CD1c-positive myeloid dendritic cell (primary cell): Measurements from ENCODE around the gene CD84.
"Not testable (repeated sequence)": the region's sequence is repeated elsewhere in the genome, so short reads cannot be mapped to it uniquely, and the experiment has no call there.

Source experiments
- DNase-seq: peaks from one replicate; pipeline ENCODE4 v3.0.0-alpha.2; 2016; ENCODE audit errors: extremely low spot score

The CD84 gene

DNA sequence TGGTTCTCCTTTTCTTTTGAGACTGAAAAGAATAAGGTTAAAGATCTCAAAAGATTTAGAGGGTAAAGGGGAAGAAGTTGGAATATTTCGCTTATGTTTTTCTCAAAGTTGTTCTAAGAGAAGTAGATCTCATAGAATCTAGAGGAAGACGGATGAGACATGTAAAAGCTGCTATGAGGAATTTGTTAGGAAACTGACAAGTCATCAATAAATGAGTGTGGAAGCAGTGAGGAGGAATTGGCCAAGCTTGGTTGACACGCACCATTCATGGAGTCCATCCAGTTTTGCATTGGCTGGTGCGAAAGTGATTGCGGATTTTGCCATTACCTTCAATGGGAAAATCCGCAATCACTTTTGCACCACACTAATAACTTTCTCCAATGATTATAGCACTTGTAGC, 76.2 kb downstream of the CD84 start:
- DNase-seq, result no peak

DNA sequence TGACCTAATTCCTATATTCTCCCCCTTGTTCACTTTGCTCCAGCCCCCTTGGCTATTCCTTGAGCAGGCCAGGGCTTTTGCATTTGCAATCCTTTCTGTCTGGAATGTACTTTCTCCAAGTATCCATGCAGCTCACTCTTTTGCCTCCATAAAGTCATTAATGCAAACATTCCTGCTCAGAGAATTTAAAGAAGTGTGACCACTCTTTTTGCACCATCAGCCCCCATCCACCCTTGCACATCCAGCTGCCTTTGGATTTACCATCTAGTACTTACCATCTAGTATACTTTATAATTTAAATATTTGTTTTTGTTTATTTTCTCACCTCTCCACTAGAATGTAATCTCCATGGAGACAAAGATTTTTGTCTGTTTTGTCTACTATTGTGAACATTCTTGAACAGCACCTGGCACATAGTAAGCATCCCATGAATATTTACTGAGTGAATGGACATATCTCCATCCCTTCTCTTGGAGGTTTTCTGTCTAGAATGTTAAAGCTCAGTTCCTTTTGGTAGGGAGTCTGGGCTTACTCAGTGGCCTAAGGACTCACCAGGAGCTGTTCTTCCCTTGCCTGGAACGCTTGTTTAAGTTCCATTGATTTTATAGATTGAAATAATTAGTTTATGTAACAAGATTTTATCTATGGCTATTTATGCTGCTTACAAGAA, 78.8 kb downstream of the CD84 start:
- no peak for DNase-seq

- peak; percentile 76 for DNase-seq
These were observed 79.7 kb downstream of the CD84 start for GRCh38 chr1:160499631-160500030.

GRCh38 chr1:160498301-160499065, 80.8 kb downstream of the CD84 start:
- DNase-seq, result not testable (repeated sequence)

GRCh38 chr1:160496334-160496733, 83.0 kb downstream of the CD84 start:
- DNase-seq, result no peak

DNA sequence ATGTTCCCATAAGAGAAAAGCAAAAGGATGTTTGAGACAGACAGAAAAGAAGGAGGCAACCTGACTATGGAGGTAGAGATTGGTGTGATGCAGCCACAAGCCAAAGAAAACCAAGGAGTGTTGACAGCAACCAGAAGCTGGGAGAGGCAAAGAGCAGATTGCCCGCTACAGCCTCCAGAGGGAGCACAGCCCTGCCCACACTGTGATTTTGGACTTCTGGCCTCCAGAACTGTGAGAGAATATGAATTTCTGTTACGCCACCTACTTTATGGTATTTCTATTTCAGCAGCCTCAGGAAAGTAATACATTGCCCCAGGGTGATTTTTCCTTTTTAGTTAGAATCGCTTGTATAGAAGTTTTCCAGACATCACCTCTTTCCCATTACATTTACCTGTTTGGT, 84.7 kb downstream of the CD84 start:
- no peak for DNase-seq

GRCh38 chr1:160492617-160493016, 86.7 kb downstream of the CD84 start:
- no peak for DNase-seq

- DNase-seq, result no peak
These were observed 87.3 kb downstream of the CD84 start for GRCh38 chr1:160491981-160492380.
